Stimulated activated CD8-positive, alpha-beta memory T cell treated with anti-CD3 and anti-CD28 coated beads, Interleukin-15, amount 100 ng/mL, for 48 hours (primary cell): ENCODE measurements around the gene ADCY5.

Source experiments
- DNase-seq, 2 donors: peaks; one replicate each; pipeline ENCODE4 v3.0.0-alpha.2; 2020; ENCODE audit warnings: low read depth in 2 of 2

The ADCY5 gene

GRCh38 chr3:123369085-123369484 lies 79.8 kb downstream of the ADCY5 start:
- no peak for DNase-seq

DNA sequence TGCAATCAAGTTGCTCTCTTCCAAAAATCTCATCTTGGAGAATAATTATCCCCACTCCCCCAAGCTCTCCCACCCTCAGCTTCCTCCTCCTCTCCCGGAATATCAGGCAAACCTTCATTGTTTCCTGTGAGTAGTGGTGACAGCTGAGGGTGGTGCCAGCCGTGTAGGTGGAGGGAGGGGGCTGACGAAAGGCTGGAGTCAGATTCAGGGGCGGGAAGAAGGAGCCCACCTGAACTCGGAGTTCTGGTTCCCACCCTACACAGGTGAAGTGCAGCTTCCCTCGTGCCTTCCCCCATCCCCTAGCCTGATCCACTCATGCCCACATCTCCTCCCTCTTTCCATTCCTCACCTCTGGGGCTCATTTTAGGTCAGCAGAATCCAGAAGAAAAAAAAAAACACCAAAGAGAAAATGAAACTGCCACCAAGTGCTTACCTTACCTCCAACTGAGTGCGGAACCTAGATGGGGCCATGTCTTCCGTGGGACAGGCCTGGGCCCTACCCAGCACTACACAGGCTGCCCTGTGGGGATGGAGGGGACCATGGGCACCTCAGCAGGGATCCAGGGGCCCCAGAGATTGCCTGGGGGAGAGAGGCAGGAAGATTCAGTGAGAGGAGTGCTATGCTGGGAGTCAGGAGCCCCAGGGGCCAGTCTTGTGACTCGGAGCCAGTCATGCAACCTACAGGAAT lies 81.3 kb downstream of the ADCY5 start:
- no peak for DNase-seq

DNA sequence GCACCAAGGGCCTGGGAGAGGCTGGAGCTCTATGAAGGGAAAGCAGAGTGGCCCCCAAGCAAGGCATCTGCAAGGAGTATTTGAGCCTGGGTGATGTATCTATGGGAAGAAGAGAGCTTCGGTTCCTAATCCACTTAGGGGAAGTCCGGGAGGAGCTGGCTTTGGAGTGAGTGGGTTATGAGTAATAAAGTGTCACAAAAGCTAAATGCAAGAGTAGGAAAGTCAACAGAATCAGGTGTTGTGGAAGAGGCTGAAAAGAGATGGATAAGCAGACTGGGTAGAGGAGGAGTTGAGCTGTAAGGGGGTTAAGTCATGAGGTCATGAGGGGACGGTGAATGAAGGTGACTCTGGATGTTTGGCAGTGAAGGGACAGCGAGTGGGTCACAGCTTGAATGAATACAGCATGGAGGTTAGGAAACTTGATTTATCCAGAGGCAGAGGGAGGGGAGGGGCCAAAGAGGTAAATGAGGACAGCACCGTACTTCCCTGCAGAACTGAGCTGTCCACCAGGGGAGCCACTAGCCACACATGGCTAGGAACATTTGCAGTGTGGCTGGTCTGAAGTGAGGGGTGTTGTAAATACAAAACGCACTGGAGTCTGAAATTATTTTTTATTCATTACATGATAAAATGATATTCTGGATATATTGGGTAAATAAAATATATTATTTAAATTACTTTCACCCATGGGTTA lies 83.3 kb downstream of the ADCY5 start:
- DNase-seq = no peak

- no peak for DNase-seq
Measured at GRCh38 chr3:123361071-123361470, 87.8 kb downstream of the ADCY5 start.

GRCh38 chr3:123357275-123357674 lies 91.6 kb downstream of the ADCY5 start:
- no peak for DNase-seq

- no peak for DNase-seq
Measured at GRCh38 chr3:123353850-123354233, 95.0 kb downstream of the ADCY5 start.

DNA sequence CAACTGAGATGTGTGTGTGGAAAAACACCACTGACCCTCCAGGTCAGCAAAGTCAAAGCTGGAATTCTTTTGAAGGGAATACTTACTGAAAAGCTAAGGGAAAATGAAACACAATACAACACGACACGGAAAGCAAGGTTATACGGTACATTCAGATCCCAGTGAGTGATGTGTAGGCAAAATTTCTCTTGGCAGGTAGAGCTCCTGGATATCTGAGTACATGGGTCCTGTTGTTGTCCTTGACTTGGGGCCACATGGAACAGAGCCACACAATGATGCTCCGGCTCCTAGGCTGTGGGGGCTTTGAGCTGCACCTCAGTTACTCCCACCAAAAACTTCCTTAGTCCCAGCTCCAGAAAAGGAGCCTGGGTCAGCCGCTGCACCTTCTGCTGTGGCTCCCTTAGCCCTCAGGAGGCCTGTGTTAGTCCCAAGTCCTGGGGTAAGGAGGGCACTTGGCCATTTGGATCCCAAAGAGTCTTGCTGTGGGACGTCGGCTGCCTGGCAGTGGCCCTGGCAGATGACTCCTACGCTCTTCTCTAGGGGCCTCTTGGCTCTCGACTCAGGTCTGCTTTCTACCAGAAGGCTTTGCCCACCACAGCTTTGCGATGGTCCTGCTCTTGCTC lies 95.6 kb downstream of the ADCY5 start:
- DNase-seq = no peak

DNA sequence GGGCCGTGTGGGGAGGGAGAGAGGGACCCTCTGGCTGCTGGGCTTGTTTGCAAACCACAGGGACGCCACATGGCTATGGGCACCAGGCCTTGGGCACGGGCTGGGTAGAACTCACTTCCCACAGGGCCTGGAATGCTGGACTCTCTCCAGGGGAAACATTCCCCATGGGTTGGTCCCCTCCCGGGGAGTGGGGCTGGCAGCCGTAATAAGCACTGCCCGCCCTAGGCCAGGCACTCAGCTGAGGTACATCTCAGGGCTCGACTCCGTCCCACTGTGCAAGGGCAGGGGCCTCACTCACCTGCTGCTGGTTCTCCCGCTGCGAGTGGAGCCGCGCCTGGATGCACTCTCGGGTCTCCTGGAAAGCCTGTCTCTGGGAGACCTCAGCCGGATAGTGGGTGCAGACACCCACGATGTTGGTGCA lies 96.7 kb downstream of the ADCY5 start:
- no peak for DNase-seq

GRCh38 chr3:123351501-123351900 lies 97.4 kb downstream of the ADCY5 start:
- DNase-seq = no peak

GRCh38 chr3:123350971-123351370 lies 97.9 kb downstream of the ADCY5 start:
- no peak for DNase-seq

GRCh38 chr3:123349566-123350435 lies 99.1 kb downstream of the ADCY5 start:
- no peak for DNase-seq

GRCh38 chr3:123349201-123349535 lies 99.7 kb downstream of the ADCY5 start:
- DNase-seq = no peak

- DNase-seq = no peak
Measured at GRCh38 chr3:123348471-123349200, 100.3 kb downstream of the ADCY5 start.

DNA sequence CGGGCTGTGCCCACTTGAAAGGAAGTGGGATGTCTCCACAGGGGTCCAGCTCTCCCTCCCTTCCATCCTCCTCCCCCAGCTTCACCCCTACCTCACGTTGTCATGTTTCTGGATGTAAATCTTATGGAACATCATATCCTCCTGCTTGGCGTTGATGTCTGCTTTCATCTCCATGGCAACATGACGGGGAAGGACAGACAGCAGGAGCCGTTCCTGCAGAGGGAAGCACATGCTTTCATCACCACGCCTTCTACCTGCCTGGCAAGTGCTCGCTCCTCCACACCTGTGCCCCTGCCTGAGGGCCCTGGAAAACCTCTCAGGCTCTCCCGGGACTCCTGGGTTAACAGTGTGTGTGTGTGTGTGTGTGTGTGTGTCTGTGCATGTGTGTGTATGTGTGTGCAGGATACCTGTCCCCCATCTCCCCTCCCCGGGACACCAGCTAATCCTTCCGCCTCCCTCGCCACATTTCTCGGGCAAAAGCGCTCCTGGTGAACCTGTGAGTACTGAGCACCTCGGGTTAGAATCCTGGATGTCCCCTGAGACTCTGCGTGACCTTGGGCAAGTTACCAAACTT lies 101.1 kb downstream of the ADCY5 start:
- no peak for DNase-seq

GRCh38 chr3:123347205-123347604 lies 101.7 kb downstream of the ADCY5 start:
- no peak for DNase-seq

DNA sequence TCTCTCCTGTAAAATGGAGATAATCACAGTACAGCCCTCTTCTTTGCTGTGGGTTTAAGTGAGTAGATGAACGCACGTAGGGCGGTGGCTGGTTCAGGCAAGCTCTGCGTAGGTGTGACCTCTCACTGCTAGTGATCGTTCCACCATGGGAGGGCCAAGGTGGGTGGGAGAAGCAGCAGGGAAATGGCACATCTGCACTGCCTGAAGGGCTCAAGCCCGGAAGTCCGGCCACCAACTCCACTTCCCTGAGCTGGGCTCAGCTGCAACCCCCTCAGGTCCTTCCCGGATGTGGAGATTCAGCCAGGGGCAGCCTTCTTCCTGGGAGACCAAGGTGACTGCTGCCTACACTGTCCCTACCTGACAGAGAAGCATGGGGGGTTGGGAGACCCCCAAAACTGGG lies 102.9 kb downstream of the ADCY5 start:
- DNase-seq = no peak

GRCh38 chr3:123344907-123345594 lies 103.8 kb downstream of the ADCY5 start:
- no peak for DNase-seq

GRCh38 chr3:123344175-123344906 lies 104.5 kb downstream of the ADCY5 start:
- DNase-seq = no peak

GRCh38 chr3:123343296-123344174 lies 105.4 kb downstream of the ADCY5 start:
- DNase-seq = no peak
